Transverse colon (tissue), 3 donors: Measurements from ENCODE around the gene TSPAN9.

Experiments used
- CTCF ChIP-seq, 5 experiments: fragments of 200-600 bp in 3 of 5; fragments of 450-650 bp in 2 of 5; sonication (generic) in 3 of 5; IDR thresholded peaks; 1 replicate in 2 of 5; 2 replicates in 3 of 5; pipeline ENCODE4 v1.5.1; 2016 to 2017; ENCODE audit warnings: antibody characterized with exemption in 5 of 5, inconsistent platforms in 3 of 5, mild to moderate bottlenecking in 2 of 5, moderate library complexity in 1 of 5
- POLR2A ChIP-seq: fragments of 450-650 bp; IDR thresholded peaks from one replicate; pipeline ENCODE4 v1.6.1; 2016; ENCODE audit warnings: antibody characterized with exemption, mild to moderate bottlenecking, moderate library complexity

- TF ChIP-seq CTCF (IDR thresholded peaks at IDR 0.05) (no peak), POLR2A (no peak)
Observed at GRCh38 chr12:3328571-3328970, 251.4 kb downstream of the TSPAN9 start.
